Muscle layer of duodenum (tissue), 2 donors: ENCODE results near the gene CRYBG1.

ENCODE experiments used
- H3K27ac ChIP-seq: one replicate; pipeline ENCODE4 v1.7.0; 2013; ENCODE audit warnings: mild to moderate bottlenecking, low read length
- H3K27me3 ChIP-seq: one replicate; pipeline ENCODE4 v1.7.0; 2013; ENCODE audit warnings: low read depth, mild to moderate bottlenecking, control low read depth, low read length
- H3K36me3 ChIP-seq, 2 donors: one replicate each; pipeline ENCODE4 v1.7.0; 2013; ENCODE audit warnings: low read length in 2 of 2, control low read depth in 1 of 2, mild to moderate bottlenecking in 1 of 2; ENCODE audit not compliant: insufficient read depth in 2 of 2, control insufficient read depth in 1 of 2
- H3K4me1 ChIP-seq, 2 donors: one replicate each; pipeline ENCODE4 v1.7.0; 2013; ENCODE audit warnings: low read length in 2 of 2, mild to moderate bottlenecking in 2 of 2, control low read depth in 1 of 2, moderate library complexity in 1 of 2; ENCODE audit not compliant: insufficient read depth in 2 of 2, control insufficient read depth in 1 of 2
- H3K4me3 ChIP-seq, 2 donors: one replicate each; pipeline ENCODE4 v1.7.0; 2013; ENCODE audit warnings: low read length in 2 of 2, low read depth in 1 of 2, mild to moderate bottlenecking in 1 of 2
- H3K9me3 ChIP-seq, 2 donors: one replicate each; pipeline ENCODE4 v1.7.0; 2013; ENCODE audit warnings: low read length in 2 of 2, control low read depth in 1 of 2, mild to moderate bottlenecking in 1 of 2; ENCODE audit not compliant: control insufficient read depth in 1 of 2
- donor health status: healthy.

The CRYBG1 gene

GRCh38 chr6:106347219-106347618 lies 13.3 kb upstream of the CRYBG1 start:
- H3K9me3 ChIP-seq: no peaks in the 10 kb centered on the region
- H3K4me1 ChIP-seq: no peaks in the 10 kb centered on the region
- H3K27ac ChIP-seq: no peak overlapping the region
- no peaks in the 10 kb centered on the region for H3K36me3 ChIP-seq
- H3K4me3 ChIP-seq: no peak overlapping the region
- H3K27me3 ChIP-seq: no peaks in the 10 kb centered on the region

GRCh38 chr6:106356378-106356777 lies 4.1 kb upstream of the CRYBG1 start:
- H3K36me3 ChIP-seq: no peaks in the 10 kb centered on the region
- peaks cover 0 to 6% of the 10 kb centered on the region in 2 donors for H3K9me3 ChIP-seq
- peaks cover 0 to 14% of the 10 kb centered on the region in 2 donors for H3K4me1 ChIP-seq
- no peak overlapping the region for H3K4me3 ChIP-seq
- no peak overlapping the region for H3K27ac ChIP-seq
- peaks cover 13% of the 10 kb centered on the region for H3K27me3 ChIP-seq

- peaks cover 13% of the 10 kb centered on the region for H3K27me3 ChIP-seq
These were observed 533 bp upstream of the CRYBG1 start for GRCh38 chr6:106359959-106360409.

GRCh38 chr6:106360989-106361430 lies 493 bp downstream of the CRYBG1 start:
- peak overlapping the region; percentile 48 to 68 for H3K4me3 ChIP-seq
- no peak overlapping the region for H3K27ac ChIP-seq
- H3K9me3 ChIP-seq: no peaks in the 10 kb centered on the region
- H3K4me1 ChIP-seq: peaks cover 0 to 14% of the 10 kb centered on the region in 2 donors
- no peaks in the 10 kb centered on the region for H3K36me3 ChIP-seq
- H3K27me3 ChIP-seq: peaks cover 13% of the 10 kb centered on the region

More at GRCh38 chr6:106359959-106360409, 533 bp upstream of the CRYBG1 start:
- H3K4me3 ChIP-seq: peak overlapping the region in 1 of 2 donors; percentile 68
- H3K27ac ChIP-seq: no peak overlapping the region
- peaks cover 0 to 14% of the 10 kb centered on the region in 2 donors for H3K4me1 ChIP-seq
- H3K36me3 ChIP-seq: no peaks in the 10 kb centered on the region
- no peaks in the 10 kb centered on the region for H3K9me3 ChIP-seq

- Histone ChIP-seq H3K36me3 (no peaks in the 10 kb centered on the region), H3K4me3 (no peak overlapping the region), H3K4me1 (peaks cover 0 to 14% of the 10 kb centered on the region in 2 donors), H3K27me3 (peaks cover 11% of the 10 kb centered on the region), H3K27ac (no peak overlapping the region), H3K9me3 (no peaks in the 10 kb centered on the region)
These were observed 3.1 kb downstream of the CRYBG1 start for GRCh38 chr6:106363401-106364138.

- H3K27ac ChIP-seq: no peak overlapping the region
- H3K27me3 ChIP-seq: no peaks in the 10 kb centered on the region
- H3K9me3 ChIP-seq: no peaks in the 10 kb centered on the region
- H3K4me1 ChIP-seq: no peaks in the 10 kb centered on the region
- no peak overlapping the region for H3K4me3 ChIP-seq
- H3K36me3 ChIP-seq: no peaks in the 10 kb centered on the region
These were observed 9.2 kb downstream of the CRYBG1 start for GRCh38 chr6:106369739-106370138.

GRCh38 chr6:106370639-106371038 lies 10.1 kb downstream of the CRYBG1 start:
- no peak overlapping the region for H3K4me3 ChIP-seq

GRCh38 chr6:106372838-106373501 lies 12.5 kb downstream of the CRYBG1 start:
- Histone ChIP-seq H3K9me3 (no peaks in the 10 kb centered on the region), H3K36me3 (no peaks in the 10 kb centered on the region), H3K27me3 (no peaks in the 10 kb centered on the region), H3K27ac (no peak overlapping the region), H3K4me1 (no peaks in the 10 kb centered on the region), H3K4me3 (no peak overlapping the region)

More at GRCh38 chr6:106370639-106371038, 10.1 kb downstream of the CRYBG1 start:
- Histone ChIP-seq H3K27me3 (no peaks in the 10 kb centered on the region), H3K4me1 (no peaks in the 10 kb centered on the region), H3K9me3 (no peaks in the 10 kb centered on the region), H3K27ac (no peak overlapping the region), H3K36me3 (no peaks in the 10 kb centered on the region)

GRCh38 chr6:106373502-106374239 lies 13.2 kb downstream of the CRYBG1 start:
- Histone ChIP-seq H3K27me3 (no peaks in the 10 kb centered on the region), H3K4me1 (no peaks in the 10 kb centered on the region), H3K36me3 (no peaks in the 10 kb centered on the region), H3K4me3 (no peak overlapping the region), H3K27ac (no peak overlapping the region), H3K9me3 (no peaks in the 10 kb centered on the region)

GRCh38 chr6:106377061-106377540 lies 16.6 kb downstream of the CRYBG1 start:
- H3K27me3 ChIP-seq: no peaks in the 10 kb centered on the region
- no peak overlapping the region for H3K4me3 ChIP-seq
- H3K4me1 ChIP-seq: no peaks in the 10 kb centered on the region
- no peaks in the 10 kb centered on the region for H3K9me3 ChIP-seq
- H3K36me3 ChIP-seq: no peaks in the 10 kb centered on the region
- no peak overlapping the region for H3K27ac ChIP-seq

- H3K27ac ChIP-seq: no peak overlapping the region
- H3K4me3 ChIP-seq: no peak overlapping the region
- H3K36me3 ChIP-seq: no peaks in the 10 kb centered on the region
- no peaks in the 10 kb centered on the region for H3K27me3 ChIP-seq
- no peaks in the 10 kb centered on the region for H3K4me1 ChIP-seq
- no peaks in the 10 kb centered on the region for H3K9me3 ChIP-seq
These were observed 19.4 kb downstream of the CRYBG1 start for GRCh38 chr6:106379951-106380350.
